Measurements from ENCODE around the gene ABHD2.
A peak's percentile ranks its signal among the peaks of the same experiment; 100 is the strongest.

Gene ABHD2

GRCh38 chr15:89157918-89158564 lies 69.8 kb downstream of the ABHD2 start:
- TF ChIP-seq, protein P1, sequence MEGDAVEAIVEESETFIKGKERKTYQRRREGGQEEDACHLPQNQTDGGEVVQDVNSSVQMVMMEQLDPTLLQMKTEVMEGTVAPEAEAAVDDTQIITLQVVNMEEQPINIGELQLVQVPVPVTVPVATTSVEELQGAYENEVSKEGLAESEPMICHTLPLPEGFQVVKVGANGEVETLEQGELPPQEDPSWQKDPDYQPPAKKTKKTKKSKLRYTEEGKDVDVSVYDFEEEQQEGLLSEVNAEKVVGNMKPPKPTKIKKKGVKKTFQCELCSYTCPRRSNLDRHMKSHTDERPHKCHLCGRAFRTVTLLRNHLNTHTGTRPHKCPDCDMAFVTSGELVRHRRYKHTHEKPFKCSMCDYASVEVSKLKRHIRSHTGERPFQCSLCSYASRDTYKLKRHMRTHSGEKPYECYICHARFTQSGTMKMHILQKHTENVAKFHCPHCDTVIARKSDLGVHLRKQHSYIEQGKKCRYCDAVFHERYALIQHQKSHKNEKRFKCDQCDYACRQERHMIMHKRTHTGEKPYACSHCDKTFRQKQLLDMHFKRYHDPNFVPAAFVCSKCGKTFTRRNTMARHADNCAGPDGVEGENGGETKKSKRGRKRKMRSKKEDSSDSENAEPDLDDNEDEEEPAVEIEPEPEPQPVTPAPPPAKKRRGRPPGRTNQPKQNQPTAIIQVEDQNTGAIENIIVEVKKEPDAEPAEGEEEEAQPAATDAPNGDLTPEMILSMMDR (IDR thresholded peaks at IDR 0.05; ENCODE audit: low read depth, low read length) = no peak
- in situ Hi-C loops (cut with HindIII; ENCODE audit: low sequenced_read_pairs) = no loop called here
- H3K4me3 ChIP-seq (ENCODE audit: low read depth, low read length) = no peak overlapping the region
- DNase-seq (ENCODE audit: low read depth, low spot score) = no peak

- TF ChIP-seq, protein P1 (IDR thresholded peaks at IDR 0.05; ENCODE audit: low read depth, low read length) = no peak
- no peak for DNase-seq (ENCODE audit: low read depth, low spot score)
- no peak overlapping the region for H3K4me3 ChIP-seq (ENCODE audit: low read depth, low read length)
- in situ Hi-C loops (cut with HindIII; ENCODE audit: low sequenced_read_pairs) = no loop called here
Observed at GRCh38 chr15:89161666-89162065, 73.4 kb downstream of the ABHD2 start.

DNA sequence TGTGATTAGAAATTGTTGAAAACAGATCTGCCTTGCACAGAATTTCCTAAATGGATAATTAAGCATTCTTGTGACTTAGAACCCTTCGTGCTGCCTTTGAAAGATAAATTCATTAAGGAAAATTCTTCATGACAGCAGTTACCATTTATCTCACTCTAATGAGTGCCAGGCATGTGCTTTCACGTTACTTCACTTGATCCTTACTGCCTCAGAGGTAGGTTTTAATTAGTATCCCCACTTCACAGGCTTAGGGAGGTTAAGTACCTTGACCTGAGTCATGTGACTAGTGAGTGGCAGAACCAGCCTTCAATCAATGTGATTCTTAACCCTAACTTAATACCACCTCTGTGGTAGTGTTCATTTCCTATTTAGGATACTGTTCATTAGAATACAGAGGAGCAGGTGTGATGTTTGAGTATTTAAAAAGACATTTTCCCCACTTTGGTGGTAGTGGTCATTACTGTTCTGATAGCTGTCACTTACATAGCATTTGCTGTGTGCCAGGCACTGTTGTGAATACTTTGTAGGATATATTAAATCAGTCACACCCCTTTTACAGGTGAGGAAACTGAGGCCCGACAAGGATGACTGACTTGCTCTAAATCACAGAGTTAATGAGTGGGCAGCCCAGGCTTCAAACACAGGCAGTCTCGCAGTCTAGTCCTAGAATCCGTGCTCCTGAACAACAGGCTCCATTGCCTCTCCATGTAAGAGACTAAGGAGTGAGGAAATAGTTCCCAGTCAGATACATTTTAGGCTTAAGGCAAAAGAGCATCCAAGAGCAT lies 75.2 kb downstream of the ABHD2 start:
- H3K4me3 ChIP-seq (ENCODE audit: low read depth, low read length) = no peak overlapping the region
- TF ChIP-seq, protein P1 (IDR thresholded peaks at IDR 0.05; ENCODE audit: low read depth, low read length) = no peak
- DNase-seq (ENCODE audit: low read depth, low spot score) = no peak
- in situ Hi-C loops (cut with HindIII; ENCODE audit: low sequenced_read_pairs) = no loop called here

DNA sequence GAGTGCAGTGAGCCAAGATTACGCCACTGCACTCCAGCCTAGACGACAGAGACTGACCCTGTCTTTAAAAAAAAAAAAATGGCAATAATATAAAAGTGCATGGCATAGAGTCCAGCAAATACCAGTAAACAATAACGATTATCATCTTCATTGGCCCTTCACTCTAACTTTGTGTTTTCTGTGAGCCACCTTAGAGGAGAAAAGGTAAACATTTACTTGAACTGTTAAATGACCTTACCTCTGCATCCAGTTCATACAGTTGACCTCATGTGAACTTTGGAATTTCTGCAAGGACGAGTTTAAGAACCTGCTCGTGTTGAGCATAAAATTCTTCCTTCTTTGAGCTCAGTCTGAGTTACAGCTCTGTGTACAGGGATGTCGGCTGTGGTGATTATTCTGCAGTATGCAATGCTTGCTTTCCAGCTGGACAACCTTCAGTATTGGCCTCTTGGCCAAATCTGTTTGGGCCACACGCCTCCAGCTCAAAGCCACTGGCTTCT lies 76.5 kb downstream of the ABHD2 start:
- in situ Hi-C loops (cut with HindIII; ENCODE audit: low sequenced_read_pairs) = no loop called here
- no peak for DNase-seq (ENCODE audit: low read depth, low spot score)
- no peak overlapping the region for H3K4me3 ChIP-seq (ENCODE audit: low read depth, low read length)
- TF ChIP-seq, protein P1 (IDR thresholded peaks at IDR 0.05; ENCODE audit: low read depth, low read length) = no peak

GRCh38 chr15:89165677-89166076 lies 77.4 kb downstream of the ABHD2 start:
- no peak for DNase-seq (ENCODE audit: low read depth, low spot score)
- TF ChIP-seq, protein P1 (IDR thresholded peaks at IDR 0.05; ENCODE audit: low read depth, low read length) = no peak
- no peak overlapping the region for H3K4me3 ChIP-seq (ENCODE audit: low read depth, low read length)
- in situ Hi-C loops (cut with HindIII; ENCODE audit: low sequenced_read_pairs) = no loop called here

GRCh38 chr15:89167267-89168176 lies 79.3 kb downstream of the ABHD2 start:
- H3K4me3 ChIP-seq (ENCODE audit: low read depth, low read length) = no peak overlapping the region
- DNase-seq (ENCODE audit: low read depth, low spot score) = peak; percentile 79
- TF ChIP-seq, protein P1 (IDR thresholded peaks at IDR 0.05; ENCODE audit: low read depth, low read length) = no peak
- in situ Hi-C loops (cut with HindIII; ENCODE audit: low sequenced_read_pairs) = no loop called here

Data from astrocyte of the spinal cord (primary cell).